GM19397 (cell line): ENCODE results near the gene TBC1D7.
A peak's percentile ranks its signal among the peaks of the same experiment; 100 is the strongest.

Experiments
- ATAC-seq: cut with Tn5 transposase; IDR thresholded peaks from one replicate; pipeline ENCODE4 v1.9.1; 2021; ENCODE audit warnings: mild to moderate bottlenecking, moderate library complexity; ENCODE audit not compliant: unreplicated experiment

TBC1D7 gene

DNA sequence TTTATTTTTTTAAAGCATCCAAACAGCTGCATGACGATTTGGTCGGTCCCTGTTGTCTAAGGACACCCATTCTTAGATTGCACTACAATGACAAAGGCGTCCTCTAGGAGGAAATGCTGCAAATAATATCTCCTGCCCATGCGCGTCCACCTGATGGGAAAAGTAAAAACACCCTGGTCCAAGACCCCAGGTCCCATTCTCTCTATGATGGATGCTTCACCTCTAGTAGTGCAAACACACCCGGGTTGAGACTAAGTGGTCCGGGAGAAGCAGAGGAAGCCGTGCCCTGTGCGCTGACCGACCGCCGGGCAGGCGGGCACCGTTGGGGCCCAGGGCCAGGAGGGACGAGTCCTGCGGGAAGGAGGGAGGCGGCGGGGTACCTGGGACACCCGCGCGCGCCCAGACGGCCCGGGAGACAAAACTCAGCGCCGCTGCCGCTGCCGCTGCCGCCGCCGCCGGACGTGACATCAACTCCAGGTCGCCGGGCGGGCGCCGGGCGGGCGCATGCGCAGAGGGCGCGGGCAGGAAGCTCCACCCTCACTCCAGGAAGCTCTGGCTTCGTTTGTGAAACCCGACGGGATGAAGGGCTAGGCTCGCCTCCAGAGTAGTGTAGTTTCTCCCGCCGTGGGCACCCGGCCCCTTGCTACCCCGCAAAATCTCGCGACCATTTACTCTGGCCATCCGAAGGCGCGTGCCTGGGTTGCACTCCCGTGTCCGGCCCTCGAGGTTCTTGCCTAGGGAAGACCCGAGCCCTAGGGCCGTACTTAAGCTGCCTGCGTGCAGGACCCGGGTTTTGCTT lies at the start of gene TBC1D7:
TSS of gene TBC1D7 (minus strand) at position 462 of the 799 bp plus-strand sequence. CDS start 1,639 bp downstream, outside the sequence.
- peak; percentile 96 for ATAC-seq

DNA sequence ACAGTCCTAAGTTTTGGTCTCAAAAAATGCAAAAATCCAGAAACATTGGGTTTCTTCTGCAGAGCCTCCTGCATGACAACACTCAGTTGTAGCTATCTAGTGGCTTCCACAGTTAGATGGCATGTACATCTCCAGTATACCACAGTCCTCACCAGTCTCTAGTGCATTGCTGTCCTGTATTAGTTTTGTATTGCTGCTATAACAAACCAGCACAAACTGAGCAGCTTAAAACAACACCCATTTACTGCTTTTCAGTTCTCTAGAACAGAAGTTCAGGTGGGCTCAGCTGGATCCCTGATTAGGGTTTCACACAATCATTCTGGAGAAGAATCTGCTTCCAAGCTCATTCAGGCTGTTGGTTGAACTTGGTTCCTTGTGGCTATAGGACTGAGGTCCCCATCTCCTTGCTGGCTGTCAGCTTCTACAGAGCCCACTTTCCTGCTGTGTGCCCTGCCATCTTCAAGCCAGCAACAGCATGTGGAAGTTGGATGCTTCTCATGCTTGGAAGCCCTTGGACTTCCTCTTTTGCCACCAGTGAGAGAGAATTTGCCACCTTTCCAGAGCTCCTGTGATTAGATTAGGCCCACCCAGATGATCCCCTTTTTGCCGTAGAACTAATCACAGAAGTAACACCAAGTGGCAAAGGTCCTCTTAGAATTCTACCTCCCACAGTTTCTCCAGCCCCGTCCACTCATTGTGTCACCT lies 48.9 kb upstream of the TBC1D7 start:
- no peak for ATAC-seq

DNA sequence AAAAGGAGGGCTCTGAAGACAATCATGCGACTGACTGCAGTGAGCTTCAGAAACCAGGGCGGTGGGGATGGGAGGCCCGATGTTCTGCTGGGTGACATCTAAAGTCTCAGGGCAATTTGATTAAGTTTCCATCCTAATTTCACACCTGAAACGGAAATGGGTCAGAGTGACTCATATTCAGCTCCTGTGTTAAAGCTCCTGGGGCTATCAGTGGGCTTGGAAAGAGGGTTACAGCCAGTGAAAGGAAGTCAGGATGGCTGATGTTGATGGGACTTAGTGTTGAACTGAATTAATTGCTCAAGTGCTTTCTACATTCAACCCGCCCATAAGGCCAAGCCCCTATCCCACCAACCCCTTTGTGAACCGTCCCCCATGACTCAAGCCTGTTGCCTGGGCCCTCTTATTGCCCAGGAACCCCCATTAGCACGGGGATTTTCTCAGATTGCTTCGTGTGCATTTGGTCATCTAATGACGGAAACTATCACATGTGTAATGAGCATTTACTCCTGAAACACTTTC lies 47.1 kb upstream of the TBC1D7 start:
- peak; percentile 62 for ATAC-seq

DNA sequence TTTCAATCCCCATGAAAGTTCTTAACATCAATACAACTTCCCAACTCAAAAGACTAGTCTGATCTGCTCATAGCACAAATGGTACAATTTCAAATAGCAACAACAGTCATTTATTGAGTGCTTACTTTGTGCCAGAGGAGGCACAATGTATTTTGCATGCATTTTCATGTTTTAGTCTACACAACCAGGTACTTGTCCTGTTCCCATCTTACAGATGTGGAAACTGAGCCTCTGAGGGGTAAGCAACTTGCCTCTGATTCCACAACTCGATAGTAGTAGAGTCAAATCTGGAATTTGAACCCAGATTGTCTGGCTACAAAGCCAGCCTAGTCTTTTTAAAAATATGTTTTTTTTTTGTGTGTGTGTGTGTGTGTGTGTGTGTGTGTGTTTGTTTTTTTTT lies 45.6 kb upstream of the TBC1D7 start:
- ATAC-seq: no peak

DNA sequence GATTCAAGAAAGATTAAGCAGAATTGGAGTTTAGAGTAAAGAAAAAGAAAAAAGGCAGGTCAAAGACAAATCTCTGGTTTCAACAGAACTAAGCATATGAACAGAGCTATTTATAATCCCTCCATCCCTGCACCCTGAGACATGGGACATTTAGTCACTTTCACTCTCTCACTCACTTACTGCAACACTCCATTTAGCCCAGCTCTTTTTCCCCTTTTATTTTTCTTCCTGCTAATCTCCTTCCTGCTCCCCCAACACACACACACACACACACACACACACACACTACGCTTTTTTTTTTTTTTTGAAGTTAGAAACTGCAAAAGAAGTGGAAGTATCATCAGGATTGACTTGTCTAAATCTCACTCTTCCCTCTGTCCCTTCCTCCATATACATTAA lies 45.1 kb upstream of the TBC1D7 start:
- ATAC-seq: no peak

DNA sequence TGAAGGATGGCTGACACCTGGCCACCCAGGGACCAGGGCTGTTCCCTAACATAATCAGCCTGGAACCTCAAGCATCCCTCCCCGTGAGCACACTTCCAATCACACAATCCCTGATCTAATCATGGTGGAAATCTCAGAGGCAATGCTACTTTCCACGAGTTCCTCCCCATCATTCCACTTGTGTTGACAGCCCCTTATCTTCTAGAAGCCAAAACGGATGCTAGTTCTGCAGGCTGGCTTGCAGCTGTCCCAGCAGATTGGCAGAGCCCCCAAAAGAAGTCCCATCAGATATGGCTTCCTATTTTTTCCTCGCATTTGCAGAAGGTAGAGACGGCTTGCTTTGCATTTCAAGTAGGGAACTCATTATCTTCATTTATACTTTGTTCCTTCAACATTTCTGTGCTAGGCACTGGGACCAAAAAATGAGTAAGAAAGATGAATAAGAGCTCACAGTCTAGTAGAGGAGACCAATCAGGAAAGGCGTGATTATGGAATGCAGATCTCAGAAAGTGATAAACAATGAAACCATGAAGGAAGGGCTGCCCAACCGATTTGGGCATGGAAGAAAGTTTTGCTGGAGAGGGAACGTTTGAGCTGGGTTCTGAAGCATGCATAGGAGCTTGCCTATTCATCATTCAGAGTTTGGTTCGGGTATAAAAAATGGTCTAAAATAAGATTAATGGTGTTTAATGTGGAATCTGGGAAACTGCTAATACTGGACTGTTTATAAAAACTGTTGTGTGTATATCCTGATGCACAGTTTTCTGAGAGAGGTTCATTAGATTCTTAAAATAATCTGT lies 44.6 kb upstream of the TBC1D7 start:
- ATAC-seq: no peak

DNA sequence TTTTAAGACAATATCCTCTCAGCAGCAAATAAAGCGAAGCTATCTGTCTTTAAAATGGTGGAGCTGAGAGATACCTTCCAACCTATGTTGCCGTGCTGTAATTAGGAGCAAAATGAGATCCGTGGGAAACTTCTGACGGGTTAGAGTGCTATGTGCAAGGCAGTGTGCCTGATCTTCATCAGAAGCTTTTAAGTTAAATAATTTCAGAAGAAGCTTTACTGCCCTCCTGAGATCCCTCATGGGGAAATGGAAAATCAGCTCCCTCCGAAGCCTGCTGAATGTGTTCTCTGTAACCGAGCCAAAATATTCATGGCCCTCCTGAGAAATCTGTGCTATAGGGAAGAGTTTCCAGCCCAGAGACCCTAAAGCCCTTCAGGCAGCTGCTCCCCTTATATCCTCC lies 43.7 kb upstream of the TBC1D7 start:
- ATAC-seq: no peak

DNA sequence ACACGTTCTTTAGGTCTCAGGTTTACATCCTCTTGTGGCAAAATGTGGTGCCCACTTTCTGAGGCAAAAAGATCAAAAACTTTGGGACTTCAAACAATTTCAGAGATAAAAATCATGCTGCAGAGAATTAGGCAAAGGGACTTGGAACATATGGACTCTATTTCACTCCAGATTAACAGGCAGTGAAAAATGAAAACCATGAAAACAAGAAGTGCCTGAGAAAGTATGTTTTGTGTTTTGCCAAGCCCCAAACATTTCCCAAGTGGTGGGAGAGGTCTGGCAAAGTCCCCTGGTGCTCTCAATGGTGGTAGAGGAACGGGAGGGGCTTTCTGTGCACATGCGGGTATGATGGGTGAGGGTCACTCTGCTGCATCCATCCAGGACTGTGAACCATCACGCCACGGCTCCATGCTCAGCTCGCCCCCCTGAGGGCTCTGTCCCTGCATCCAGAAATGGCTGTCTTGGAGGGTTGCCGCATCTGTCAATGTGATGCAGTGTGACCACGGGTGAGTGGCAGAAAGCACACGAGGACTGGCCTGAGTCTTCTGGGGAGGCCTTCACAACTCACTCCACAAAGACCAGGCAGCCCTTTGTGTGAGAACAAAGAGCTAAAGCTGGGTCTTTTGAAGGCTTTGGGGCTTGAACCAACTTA lies 43.2 kb upstream of the TBC1D7 start:
- no peak for ATAC-seq

DNA sequence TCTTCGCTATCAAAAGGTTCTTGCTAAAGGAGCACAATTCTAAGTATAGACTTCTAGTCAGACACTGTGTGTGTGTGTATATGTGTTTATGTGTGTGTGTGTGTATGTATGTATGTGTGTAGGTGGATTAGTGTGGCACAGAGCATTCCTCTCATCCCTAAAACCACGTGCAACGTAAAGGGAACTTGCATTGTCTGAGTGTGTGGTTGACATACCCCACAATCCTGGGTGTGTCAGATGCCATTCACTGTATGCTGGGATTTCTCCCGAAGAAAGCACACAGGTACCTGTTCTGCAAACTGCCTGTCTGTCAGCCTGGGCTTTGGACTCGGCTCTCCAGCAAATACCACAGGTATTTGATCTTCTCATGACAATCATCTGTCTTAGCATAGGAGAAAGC lies 42.3 kb upstream of the TBC1D7 start:
- ATAC-seq: no peak

DNA sequence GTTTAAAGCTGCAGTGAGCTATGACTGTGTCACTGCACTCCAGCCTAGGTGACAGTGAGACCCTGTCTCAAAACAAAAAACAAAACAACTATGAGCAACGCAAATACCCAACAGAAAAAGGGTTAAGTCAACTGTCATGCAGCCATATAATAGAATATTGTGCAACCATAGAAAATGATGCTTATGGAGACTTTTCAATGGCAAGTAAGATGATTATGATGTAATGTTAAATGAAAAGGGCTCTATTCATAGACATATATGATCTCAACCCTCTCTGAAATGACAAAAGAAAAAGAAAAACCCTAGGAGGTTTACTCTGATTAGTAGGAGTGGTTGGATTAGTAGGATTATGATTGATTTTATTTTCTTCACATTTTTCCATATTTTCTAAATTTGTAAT lies 41.3 kb upstream of the TBC1D7 start:
- no peak for ATAC-seq

DNA sequence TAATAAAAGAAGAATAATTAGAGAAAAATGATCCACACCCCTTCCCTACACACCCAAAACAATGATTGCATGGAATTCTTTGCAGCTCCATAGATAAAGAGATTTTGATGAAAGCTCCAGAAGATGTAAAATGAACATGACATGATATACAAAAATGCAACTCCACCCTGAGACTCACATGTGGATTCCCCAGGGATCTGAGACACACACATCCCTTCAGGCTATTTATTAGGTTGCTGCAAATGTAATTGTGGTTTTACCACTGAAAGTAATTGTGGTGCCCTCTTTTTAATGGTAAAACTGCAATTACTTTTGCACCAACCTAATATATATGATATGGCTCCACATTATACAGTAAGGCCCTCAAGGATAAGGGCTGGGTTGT lies 40.4 kb upstream of the TBC1D7 start:
- no peak for ATAC-seq

DNA sequence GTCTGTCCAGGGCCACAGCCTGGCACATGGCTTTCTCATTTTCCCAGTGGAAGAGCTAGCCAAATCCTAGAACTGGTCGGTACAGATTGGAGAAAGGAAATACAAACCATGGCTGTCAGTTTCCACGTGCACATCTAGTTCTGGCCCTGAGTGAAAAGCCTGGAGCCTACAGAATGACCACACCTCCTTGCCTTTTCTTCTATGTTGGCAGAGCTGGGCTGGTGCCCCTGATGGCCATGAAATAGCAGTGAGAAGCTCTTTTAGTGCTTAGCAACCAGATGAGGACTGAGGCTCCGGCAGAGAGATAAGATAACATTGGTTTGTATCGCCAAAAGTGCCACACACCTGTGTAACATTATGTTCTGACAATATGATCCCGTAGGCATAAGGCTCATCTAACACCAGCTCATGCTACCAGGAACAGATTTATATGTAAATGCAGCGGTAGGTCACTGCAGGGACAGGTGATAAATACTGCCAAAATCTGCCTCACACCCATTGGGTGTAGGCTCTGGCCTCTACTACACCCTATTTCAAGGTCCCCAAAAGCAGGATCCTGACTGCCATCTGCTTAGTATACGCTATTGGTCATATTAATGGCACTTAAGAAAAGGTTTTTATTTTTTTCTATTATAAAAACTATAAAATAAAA lies 39.9 kb upstream of the TBC1D7 start:
- ATAC-seq: no peak

DNA sequence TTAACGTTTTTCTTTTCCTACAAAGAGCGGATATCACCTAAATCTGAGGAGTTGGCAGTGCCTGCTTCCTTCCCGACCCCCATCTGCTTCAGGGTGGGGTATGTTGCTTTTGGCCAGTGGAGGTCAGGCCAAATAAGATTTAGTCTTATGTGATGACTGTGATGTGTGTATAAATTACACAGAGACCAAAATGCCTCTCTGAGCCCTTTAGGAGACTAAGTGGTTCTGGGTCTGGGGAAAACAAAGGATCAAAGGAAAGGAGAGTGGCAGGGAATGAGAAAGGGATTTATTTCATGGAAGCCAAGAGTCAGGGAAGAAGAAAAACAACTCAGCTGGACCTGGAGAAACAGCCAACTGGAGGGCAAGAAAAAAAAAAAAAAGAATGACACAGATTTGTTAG lies 39.1 kb upstream of the TBC1D7 start:
- ATAC-seq: no peak

DNA sequence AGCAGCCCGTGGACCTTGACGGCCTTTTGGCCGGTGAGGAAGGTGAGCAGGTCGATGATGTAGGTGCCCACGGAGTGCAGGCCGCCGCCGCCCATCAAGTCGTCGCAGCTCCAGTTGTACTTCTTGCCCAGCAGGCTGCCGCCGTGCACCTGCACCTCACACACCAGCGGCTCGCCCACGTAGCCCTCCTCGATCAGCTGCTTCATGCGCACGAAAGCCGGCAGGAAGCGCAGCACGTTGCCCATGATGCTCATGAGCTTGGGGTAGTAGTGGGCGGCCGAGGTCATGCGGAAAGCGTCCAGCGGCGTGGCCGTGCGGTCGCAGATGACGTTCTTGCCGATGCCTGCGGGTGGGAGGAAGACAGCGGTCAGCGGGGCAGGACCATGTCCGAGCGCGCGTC lies 37.0 kb upstream of the TBC1D7 start:
- no peak for ATAC-seq

DNA sequence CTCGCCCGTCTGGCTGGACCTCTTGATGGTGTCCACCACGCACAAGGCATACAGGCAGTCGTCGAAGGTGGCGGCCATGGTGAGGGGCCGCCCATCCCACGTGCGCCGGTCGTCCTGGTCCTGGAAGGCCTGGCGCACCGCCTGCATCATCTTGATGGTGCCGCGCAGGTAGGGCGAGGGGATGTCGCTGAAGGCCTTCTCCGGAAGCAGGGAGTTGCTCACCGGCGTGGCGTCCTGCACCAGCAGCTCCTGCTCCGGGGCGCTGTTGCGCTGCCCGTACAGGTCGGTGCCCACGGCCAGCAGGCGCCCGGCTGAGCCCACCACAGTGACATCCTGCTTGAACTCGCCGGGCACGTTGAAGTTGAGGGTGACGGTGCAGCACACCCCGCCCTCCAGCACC lies 36.5 kb upstream of the TBC1D7 start:
- no peak for ATAC-seq

DNA sequence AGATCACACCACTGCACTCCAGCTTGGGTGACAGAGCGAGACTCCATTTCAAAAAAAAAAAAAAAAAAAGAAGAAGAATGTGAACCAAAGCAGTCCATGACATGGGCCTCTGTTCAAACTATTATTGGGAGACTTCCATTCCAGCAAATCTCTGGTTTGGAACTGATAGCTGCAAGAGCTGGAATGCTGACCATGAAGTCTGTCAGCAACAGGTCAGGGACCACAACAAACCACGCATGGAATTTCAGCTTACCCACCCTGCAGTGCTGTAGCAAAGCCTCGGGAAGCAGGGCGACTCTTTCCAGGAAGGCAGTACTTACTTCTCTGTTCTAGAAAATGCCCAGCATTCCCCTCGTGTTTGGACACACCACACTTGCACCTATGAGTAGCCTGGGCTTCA lies 34.1 kb upstream of the TBC1D7 start:
- no peak for ATAC-seq

DNA sequence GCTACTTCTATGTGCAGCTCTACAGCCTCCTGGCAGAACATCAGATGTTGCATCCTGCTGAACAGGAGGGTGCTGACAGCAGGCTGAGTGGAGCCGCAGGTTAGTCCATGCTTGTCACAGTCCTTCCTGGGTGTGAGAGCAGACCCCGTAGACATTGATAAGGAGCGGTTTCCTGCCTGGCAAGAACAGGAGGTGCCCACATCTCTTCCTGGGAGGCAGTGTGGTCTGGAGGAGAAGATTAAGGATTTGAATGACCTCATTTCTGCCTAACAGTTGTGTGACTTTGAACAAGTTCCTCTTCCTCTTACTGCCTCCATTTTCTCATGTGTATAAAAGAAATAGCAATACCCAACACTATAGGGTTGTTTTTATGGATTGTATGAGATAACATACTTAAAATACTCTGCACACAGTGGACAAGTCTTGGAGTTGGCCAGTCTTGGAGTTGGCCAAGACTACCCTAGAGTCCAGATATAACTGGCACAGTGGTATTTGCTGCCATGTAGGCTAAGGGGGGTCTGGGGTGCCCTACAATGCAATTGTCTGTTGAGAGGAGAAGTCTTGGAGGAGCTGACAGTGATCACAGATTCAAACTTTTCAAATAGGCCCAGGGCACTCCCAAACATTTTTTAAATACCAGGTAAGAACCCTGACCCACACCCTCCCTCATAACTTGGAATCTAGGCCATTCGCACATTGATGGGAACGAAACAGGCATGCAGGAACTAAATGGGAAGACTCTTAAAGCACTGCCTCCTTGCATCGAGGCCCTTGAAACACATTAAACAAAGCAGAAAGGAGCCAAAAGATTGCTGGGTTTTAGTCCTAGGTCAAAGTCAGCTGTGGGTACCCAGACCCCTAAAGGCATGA lies 32.6 kb upstream of the TBC1D7 start:
- no peak for ATAC-seq

DNA sequence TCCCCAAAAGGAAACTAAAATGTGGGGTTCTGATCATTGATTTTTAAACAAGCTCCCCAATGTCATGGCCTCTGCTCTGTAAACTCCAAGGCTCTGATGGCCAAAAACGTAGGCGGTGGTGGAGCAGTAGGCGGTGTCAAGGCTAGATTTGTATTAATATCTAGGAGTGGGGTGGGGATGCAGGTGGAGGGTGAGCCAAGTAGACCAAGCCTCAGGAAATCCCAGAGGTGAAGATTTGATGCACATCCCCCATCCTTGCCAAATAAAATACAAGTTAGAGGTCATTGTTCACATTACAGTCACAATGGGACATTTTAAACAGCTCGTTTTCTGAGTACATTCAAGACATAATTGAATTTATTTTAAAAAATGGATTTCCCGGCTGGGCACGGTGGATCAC lies 30.9 kb upstream of the TBC1D7 start:
- ATAC-seq: no peak

DNA sequence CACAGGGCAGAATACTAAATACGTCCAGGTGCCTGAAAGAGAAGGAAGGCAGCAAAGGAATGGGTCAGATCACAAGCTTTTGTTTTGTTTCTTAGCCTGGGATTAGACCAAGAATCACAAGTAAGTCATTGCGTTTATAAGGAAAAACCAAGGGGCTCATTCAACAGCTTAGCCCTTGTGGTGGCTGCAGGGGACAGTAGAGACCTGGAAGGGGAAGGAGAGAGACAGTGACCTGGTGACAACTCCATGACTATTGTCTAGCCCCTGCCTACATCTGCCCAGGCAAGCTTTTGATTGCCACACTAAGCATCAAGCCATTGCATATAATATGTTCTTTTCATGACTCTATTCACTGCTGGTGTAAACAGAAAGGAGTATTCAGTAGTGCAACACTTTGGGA lies 30.2 kb upstream of the TBC1D7 start:
- ATAC-seq: no peak
